HEK293 (cell line): ENCODE data around the gene SLC26A8.
A peak's percentile ranks its signal among the peaks of the same experiment; 100 is the strongest.
"Not testable (repeated sequence)": the region's sequence is repeated elsewhere in the genome, so short reads cannot be mapped to it uniquely, and the experiment has no call there.

ENCODE experiments used
- CTCF ChIA-PET: fragments of 350-600 bp; formaldehyde crosslinking; extraction: SDS; loops from one replicate; lab custom pipeline; 2021; ENCODE audit warnings: antibody characterized with exemption; lab: Yijun Ruan, JAX
- POLR2A ChIA-PET: fragments of 300-600 bp; formaldehyde crosslinking; extraction: SDS; loops from one replicate; lab custom pipeline; 2020; ENCODE audit warnings: antibody characterized with exemption, inconsistent platforms; lab: Yijun Ruan, JAX
- H3K27ac ChIP-seq: fragments of 200-500 bp; sonication (Bioruptor generic); 2 replicates; pipeline ENCODE4 v1.5.1; 2014; ENCODE audit warnings: low read depth, low read length, control low read depth, inconsistent platforms; ENCODE audit errors: extremely low read depth
- H3K36me3 ChIP-seq, 2 experiments: fragments of 200-500 bp in 1 of 2; sonication (Bioruptor generic) in 1 of 2; 1 replicate in 1 of 2; 2 replicates in 1 of 2; pipeline ENCODE4 v1.5.1; 2014 to 2017; ENCODE audit warnings: inconsistent platforms in 2 of 2, low read length in 2 of 2; ENCODE audit not compliant: control insufficient read depth in 2 of 2, insufficient read depth in 1 of 2
- H3K4me1 ChIP-seq: fragments of 200-500 bp; sonication (Bioruptor generic); 2 replicates; pipeline ENCODE4 v1.5.1; 2014; ENCODE audit warnings: mild to moderate bottlenecking, low read length, inconsistent platforms; ENCODE audit not compliant: control insufficient read depth, insufficient read depth
- H3K4me3 ChIP-seq: 2 replicates; pipeline ENCODE4 v1.5.1; 2011; ENCODE audit warnings: low read depth, mild to moderate bottlenecking, control low read depth, low read length, moderate library complexity
- H3K9me3 ChIP-seq: fragments of 200-500 bp; sonication (Bioruptor generic); 2 replicates; pipeline ENCODE4 v1.5.1; 2014; ENCODE audit warnings: low read depth, low read length, inconsistent platforms; ENCODE audit not compliant: control insufficient read depth, insufficient read depth
- EGR2 ChIP-seq: fragments of 450-650 bp; formaldehyde crosslinking; IDR thresholded peaks from 2 replicates; pipeline ENCODE4 v1.5.1; 2016; ENCODE audit warnings: low read depth, missing biosample characterization, missing genetic modification characterization
- ZBTB11 ChIP-seq: fragments of 450-650 bp; formaldehyde crosslinking; conservative IDR thresholded peaks from 2 replicates; pipeline ENCODE4 v1.5.1; 2016; ENCODE audit warnings: low read depth, missing biosample characterization, missing genetic modification characterization
- ZBTB21 ChIP-seq: fragments of 450-650 bp; formaldehyde crosslinking; IDR thresholded peaks from 2 replicates; pipeline ENCODE4 v1.5.1; 2017; ENCODE audit warnings: missing biosample characterization, missing genetic modification characterization
- ZBTB8A ChIP-seq: fragments of 450-650 bp; formaldehyde crosslinking; IDR thresholded peaks from 2 replicates; pipeline ENCODE4 v1.5.1; 2016; ENCODE audit warnings: missing biosample characterization, missing genetic modification characterization
- ZNF133 ChIP-seq: fragments of 450-650 bp; formaldehyde crosslinking; IDR thresholded peaks from 2 replicates; pipeline ENCODE4 v1.5.1; 2016; ENCODE audit warnings: missing biosample characterization, missing genetic modification characterization
- ZNF394 ChIP-seq: fragments of 450-650 bp; formaldehyde crosslinking; IDR thresholded peaks from 2 replicates; pipeline ENCODE4 v1.5.1; 2016; ENCODE audit warnings: missing biosample characterization, missing genetic modification characterization, mild to moderate bottlenecking, moderate library complexity, borderline replicate concordance
- ZNF416 ChIP-seq: fragments of 450-650 bp; formaldehyde crosslinking; IDR thresholded peaks from 2 replicates; pipeline ENCODE4 v1.5.1; 2016; ENCODE audit warnings: missing biosample characterization, missing genetic modification characterization
- ZNF558 ChIP-seq: fragments of 450-650 bp; formaldehyde crosslinking; IDR thresholded peaks from 2 replicates; pipeline ENCODE4 v1.5.1; 2016; ENCODE audit warnings: missing biosample characterization, missing genetic modification characterization
- ZNF560 ChIP-seq: fragments of 450-650 bp; formaldehyde crosslinking; IDR thresholded peaks from 2 replicates; pipeline ENCODE4 v1.5.1; 2017; ENCODE audit warnings: missing biosample characterization, missing genetic modification characterization, borderline replicate concordance
- ZNF658 ChIP-seq: fragments of 450-650 bp; formaldehyde crosslinking; IDR thresholded peaks from 2 replicates; pipeline ENCODE4; 2016; ENCODE audit warnings: missing biosample characterization, missing genetic modification characterization
- ZNF837 ChIP-seq: fragments of 450-650 bp; formaldehyde crosslinking; IDR thresholded peaks from 2 replicates; pipeline ENCODE4 v1.5.1; 2016; ENCODE audit warnings: missing biosample characterization, missing genetic modification characterization
- TF ChIP-seq, protein P1 (sequence below): fragments of 450-650 bp; formaldehyde crosslinking; conservative IDR thresholded peaks from 2 replicates; pipeline ENCODE4 v1.5.1; 2016; ENCODE audit warnings: low read depth, missing biosample characterization, missing genetic modification characterization
- TF ChIP-seq, protein P2 (sequence below): fragments of 450-650 bp; formaldehyde crosslinking; IDR thresholded peaks from 2 replicates; pipeline ENCODE4 v1.5.1; 2016; ENCODE audit warnings: missing biosample characterization, missing genetic modification characterization, borderline replicate concordance

Gene SLC26A8

GRCh38 chr6:35916056-35916455 is 108.4 kb downstream of the SLC26A8 start (continued):
- TF ChIP-seq, protein P1, sequence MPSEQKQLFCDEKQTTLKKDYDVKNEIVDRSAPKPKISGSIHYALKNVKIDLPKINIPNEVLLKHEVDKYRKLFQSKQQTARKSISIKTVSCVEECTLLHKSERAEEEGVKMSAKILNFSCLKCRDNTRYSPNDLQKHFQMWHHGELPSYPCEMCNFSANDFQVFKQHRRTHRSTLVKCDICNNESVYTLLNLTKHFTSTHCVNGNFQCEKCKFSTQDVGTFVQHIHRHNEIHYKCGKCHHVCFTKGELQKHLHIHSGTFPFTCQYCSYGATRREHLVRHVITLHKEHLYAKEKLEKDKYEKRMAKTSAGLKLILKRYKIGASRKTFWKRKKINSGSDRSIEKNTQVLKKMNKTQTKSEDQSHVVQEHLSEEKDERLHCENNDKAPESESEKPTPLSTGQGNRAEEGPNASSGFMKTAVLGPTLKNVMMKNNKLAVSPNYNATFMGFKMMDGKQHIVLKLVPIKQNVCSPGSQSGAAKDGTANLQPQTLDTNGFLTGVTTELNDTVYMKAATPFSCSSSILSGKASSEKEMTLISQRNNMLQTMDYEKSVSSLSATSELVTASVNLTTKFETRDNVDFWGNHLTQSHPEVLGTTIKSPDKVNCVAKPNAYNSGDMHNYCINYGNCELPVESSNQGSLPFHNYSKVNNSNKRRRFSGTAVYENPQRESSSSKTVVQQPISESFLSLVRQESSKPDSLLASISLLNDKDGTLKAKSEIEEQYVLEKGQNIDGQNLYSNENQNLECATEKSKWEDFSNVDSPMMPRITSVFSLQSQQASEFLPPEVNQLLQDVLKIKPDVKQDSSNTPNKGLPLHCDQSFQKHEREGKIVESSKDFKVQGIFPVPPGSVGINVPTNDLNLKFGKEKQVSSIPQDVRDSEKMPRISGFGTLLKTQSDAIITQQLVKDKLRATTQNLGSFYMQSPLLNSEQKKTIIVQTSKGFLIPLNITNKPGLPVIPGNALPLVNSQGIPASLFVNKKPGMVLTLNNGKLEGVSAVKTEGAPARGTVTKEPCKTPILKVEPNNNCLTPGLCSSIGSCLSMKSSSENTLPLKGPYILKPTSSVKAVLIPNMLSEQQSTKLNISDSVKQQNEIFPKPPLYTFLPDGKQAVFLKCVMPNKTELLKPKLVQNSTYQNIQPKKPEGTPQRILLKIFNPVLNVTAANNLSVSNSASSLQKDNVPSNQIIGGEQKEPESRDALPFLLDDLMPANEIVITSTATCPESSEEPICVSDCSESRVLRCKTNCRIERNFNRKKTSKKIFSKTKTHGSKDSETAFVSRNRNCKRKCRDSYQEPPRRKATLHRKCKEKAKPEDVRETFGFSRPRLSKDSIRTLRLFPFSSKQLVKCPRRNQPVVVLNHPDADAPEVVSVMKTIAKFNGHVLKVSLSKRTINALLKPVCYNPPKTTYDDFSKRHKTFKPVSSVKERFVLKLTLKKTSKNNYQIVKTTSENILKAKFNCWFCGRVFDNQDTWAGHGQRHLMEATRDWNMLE (tag by site-specific recombination): peak; percentile 68; the same call in 1 of the 2 replicates
- TF ChIP-seq ZNF560 (tag by site-specific recombination): peak; percentile 69; the same call in 1 of the 2 replicates
- TF ChIP-seq ZBTB8A (tag by site-specific recombination): 0 out of 2 replicates have a peak, but pooled peaks have one; percentile 16
- no peak for TF ChIP-seq ZNF133
- 0 out of 2 replicates have a peak, but pooled peaks have one; percentile 39 for TF ChIP-seq ZNF558

DNA sequence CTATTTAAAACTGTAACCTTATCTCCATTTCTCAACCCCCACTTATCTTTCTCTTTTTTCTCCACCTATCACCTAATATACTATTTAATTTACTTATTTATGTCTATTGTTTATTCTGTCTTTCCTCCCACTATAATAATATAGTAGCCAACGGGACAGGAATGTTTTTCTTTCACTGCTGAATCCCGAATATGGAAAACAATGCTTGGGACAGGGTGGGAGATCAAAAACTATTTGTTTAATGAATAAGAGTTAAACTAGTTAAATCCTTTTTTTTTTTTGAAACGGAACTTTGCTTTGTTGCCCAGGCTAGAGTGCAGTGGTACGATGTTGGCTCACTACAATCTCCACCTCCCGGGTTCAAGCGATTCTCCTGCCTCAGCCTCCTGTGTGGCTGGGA is 109.9 kb downstream of the SLC26A8 start:
- TF ChIP-seq ZBTB21: no peak
- TF ChIP-seq EGR2 (tag by site-specific recombination): no peak
- no peak for TF ChIP-seq ZNF658
- TF ChIP-seq, protein P2, sequence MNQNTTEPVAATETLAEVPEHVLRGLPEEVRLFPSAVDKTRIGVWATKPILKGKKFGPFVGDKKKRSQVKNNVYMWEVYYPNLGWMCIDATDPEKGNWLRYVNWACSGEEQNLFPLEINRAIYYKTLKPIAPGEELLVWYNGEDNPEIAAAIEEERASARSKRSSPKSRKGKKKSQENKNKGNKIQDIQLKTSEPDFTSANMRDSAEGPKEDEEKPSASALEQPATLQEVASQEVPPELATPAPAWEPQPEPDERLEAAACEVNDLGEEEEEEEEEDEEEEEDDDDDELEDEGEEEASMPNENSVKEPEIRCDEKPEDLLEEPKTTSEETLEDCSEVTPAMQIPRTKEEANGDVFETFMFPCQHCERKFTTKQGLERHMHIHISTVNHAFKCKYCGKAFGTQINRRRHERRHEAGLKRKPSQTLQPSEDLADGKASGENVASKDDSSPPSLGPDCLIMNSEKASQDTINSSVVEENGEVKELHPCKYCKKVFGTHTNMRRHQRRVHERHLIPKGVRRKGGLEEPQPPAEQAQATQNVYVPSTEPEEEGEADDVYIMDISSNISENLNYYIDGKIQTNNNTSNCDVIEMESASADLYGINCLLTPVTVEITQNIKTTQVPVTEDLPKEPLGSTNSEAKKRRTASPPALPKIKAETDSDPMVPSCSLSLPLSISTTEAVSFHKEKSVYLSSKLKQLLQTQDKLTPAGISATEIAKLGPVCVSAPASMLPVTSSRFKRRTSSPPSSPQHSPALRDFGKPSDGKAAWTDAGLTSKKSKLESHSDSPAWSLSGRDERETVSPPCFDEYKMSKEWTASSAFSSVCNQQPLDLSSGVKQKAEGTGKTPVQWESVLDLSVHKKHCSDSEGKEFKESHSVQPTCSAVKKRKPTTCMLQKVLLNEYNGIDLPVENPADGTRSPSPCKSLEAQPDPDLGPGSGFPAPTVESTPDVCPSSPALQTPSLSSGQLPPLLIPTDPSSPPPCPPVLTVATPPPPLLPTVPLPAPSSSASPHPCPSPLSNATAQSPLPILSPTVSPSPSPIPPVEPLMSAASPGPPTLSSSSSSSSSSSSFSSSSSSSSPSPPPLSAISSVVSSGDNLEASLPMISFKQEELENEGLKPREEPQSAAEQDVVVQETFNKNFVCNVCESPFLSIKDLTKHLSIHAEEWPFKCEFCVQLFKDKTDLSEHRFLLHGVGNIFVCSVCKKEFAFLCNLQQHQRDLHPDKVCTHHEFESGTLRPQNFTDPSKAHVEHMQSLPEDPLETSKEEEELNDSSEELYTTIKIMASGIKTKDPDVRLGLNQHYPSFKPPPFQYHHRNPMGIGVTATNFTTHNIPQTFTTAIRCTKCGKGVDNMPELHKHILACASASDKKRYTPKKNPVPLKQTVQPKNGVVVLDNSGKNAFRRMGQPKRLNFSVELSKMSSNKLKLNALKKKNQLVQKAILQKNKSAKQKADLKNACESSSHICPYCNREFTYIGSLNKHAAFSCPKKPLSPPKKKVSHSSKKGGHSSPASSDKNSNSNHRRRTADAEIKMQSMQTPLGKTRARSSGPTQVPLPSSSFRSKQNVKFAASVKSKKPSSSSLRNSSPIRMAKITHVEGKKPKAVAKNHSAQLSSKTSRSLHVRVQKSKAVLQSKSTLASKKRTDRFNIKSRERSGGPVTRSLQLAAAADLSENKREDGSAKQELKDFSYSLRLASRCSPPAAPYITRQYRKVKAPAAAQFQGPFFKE (tag by site-specific recombination): no peak
- TF ChIP-seq ZNF837 (tag by site-specific recombination): no peak
- TF ChIP-seq ZNF416 (tag by site-specific recombination): no peak
- TF ChIP-seq, all 188 proteins: peak for 0
- POLR2A ChIA-PET: no interaction called here
- CTCF ChIA-PET: no interaction called here
- no peaks in the 10 kb centered on the region for H3K9me3 ChIP-seq
- no peak overlapping the region for H3K4me3 ChIP-seq
- H3K4me1 ChIP-seq: peaks cover 11% of the 10 kb centered on the region
- peaks cover 63 to 78% of the 10 kb centered on the region in 2 experiments for H3K36me3 ChIP-seq
- no peak overlapping the region for H3K27ac ChIP-seq

DNA sequence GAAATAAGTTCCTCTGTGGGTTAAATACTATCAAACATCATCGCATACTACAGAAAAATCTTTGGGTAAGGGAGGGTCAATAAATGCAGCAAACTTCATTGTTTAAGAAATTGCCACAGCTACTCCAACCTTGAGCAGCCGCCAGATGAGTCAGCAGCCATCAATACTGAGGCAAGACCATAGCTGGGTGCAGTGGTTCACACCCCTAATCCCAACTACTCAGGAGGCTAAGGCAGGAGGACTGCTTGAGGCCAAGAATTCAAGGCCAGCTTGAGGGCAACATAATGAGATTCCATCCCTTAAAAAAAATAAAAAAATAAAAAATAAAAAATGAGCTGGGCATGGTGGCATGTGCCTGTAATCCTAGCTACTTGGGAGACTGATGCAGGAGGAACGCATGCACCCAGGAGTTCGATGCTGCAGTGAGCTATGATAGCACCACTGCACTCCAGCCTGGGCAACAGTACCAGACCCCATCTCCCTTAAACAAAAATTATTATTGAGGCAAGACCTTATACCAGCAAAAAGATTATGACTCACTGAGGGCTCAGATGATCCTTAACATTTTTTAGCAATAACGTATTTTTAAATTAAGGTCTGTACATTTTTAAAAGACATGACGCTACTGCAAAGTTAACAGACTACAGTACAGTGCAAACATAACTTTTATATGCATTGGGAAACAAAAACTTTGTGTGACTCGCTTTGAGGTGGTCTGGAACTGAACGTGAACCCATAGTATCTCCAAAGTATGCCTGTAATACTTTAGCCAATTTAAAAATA is 112.4 kb downstream of the SLC26A8 start:
- H3K27ac ChIP-seq: no peak overlapping the region
- no peak overlapping the region for H3K4me3 ChIP-seq
- POLR2A ChIA-PET: interaction anchor here (0.9 to 1.2 kb wide), 3 partner anchors 9 to 19 kb away, joined by 3 to 5 read pairs (median 3); no protein-coding TSS in a partner anchor
- H3K4me1 ChIP-seq: peaks cover under 1% of the 10 kb centered on the region; the same call in 1 of the 2 replicates
- no peaks in the 10 kb centered on the region for H3K9me3 ChIP-seq
- CTCF ChIA-PET: interaction anchor here (0.6 kb wide), 1 partner anchor 1815 kb away, joined by 7 read pairs; no protein-coding TSS in a partner anchor
- TF ChIP-seq ZNF394 (tag by site-specific recombination) (peak; percentile 36; the same call in 1 of the 2 replicates), ZBTB11 (tag by site-specific recombination) (no peak)
- peaks cover 60 to 81% of the 10 kb centered on the region in 2 experiments for H3K36me3 ChIP-seq

DNA sequence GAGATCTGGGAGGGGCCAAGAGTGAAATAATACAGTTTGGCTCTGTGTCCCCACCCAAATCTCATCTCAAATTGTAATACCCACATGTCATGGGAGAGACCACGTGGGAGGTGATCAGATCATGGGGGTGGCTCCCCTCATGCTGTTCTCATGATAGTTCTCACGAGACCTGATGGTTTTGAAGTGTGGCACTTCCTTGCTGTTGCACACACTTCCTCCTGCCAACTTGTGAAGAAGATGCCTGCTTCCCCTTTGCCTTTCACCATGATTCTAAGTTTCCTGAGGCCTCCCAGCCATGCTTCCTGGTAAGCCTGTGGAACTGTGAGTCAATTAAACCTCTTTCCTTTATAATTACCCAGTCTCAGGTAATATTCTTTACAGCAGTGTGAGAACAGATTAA is 114.9 kb downstream of the SLC26A8 start:
- H3K27ac ChIP-seq, POLR2A ChIA-PET, CTCF ChIA-PET: not testable (repeated sequence)

More for the DNA sequence above, 114.9 kb downstream of the SLC26A8 start:
- H3K4me3 ChIP-seq, H3K9me3 ChIP-seq, H3K4me1 ChIP-seq: not testable (repeated sequence)
- H3K36me3 ChIP-seq: peaks cover 41 to 67% of the 10 kb centered on the region in 2 experiments
